ENCODE data around the gene SDK1. TPM values are rescaled to one million over a fixed set of nuclear protein-coding genes. Genes with fewer than 3 reads are reported as not detected.

SDK1 gene
- total and polyA plus RNA-seq, 10 of the 15 experiments (the other 5 are each of a cell fraction or from before 2014, with no cell fraction given): 0.14 to 0.33 TPM; not detected in 8

- no peak for TF ChIP-seq ZBTB40 (IDR thresholded peaks at IDR 0.05; ENCODE audit: borderline replicate concordance)
- TF ChIP-seq SMC3 (IDR thresholded peaks at IDR 0.05; ENCODE audit: borderline replicate concordance, low read length): no peak
- no peak for TF ChIP-seq LARP7 (IDR thresholded peaks at IDR 0.05)
- TF ChIP-seq ASH2L (IDR thresholded peaks at IDR 0.05; ENCODE audit: borderline replicate concordance, low read depth): no peak
Measured at GRCh38 chr7:4020086-4020485, 719.0 kb downstream of the SDK1 start (continued).

GRCh38 chr7:4021413-4021812 lies 720.4 kb downstream of the SDK1 start:
- Histone ChIP-seq H2AFZ (ENCODE audit: control insufficient read depth, low read depth, low read length) (no peak overlapping the region), H3K36me3 (ENCODE audit: control insufficient read depth in 2 of 2, insufficient read depth in 2 of 2, low read length in 1 of 2) (no peaks in the 10 kb centered on the region), H3K4me2 (ENCODE audit: control insufficient read depth, insufficient read depth) (no peak overlapping the region), H3K27me3 (replicated peaks in 1 of 2; ENCODE audit: control insufficient read depth in 2 of 2, insufficient read depth in 2 of 2, low read length in 1 of 2) (no peaks in the 10 kb centered on the region), H3K9ac (ENCODE audit: control insufficient read depth, insufficient read depth, low read length) (no peak overlapping the region), H3K4me3 (no peak overlapping the region), H3K27ac (ENCODE audit: control insufficient read depth, insufficient read depth) (no peak overlapping the region), H4K20me1 (ENCODE audit: control insufficient read depth, insufficient read depth) (no peaks in the 10 kb centered on the region), H3K9me3 (replicated peaks; ENCODE audit: control insufficient read depth, insufficient read depth, low read length) (no peaks in the 10 kb centered on the region; the same call in 1 of the 3 replicates), H3K79me2 (ENCODE audit: control insufficient read depth, insufficient read depth, low read length) (no peaks in the 10 kb centered on the region), H3K4me1 (ENCODE audit: control insufficient read depth, insufficient read depth, low read length) (no peaks in the 10 kb centered on the region)
- ChIA-PET SMC1A (ENCODE audit: uncharacterized antibody, unreplicated experiment) (no interaction called here), CTCF (no interaction called here), POLR2A (no interaction called here), RAD21 (ENCODE audit: unreplicated experiment) (no interaction called here)
- ATAC-seq: no peak
- FAIRE-seq: no peak
- WGBS (ENCODE audit: insufficient coverage, insufficient replicate concordance, low lambda C conversion rate, missing lambda C conversion rate): 15% methylated on average over 5 of the region's 5 CpGs
- no peak for DNase-seq (ENCODE audit: low read depth, low spot score)
- intact Hi-C loops (cut with micrococcal nuclease; ENCODE audit: unreplicated experiment) (no loop called here), in situ Hi-C loops (cut with MboI) (no loop called here)
- no TSS peak for BruUV-seq (replicated peaks)
- TF ChIP-seq CTCF (IDR thresholded peaks at IDR 0.05 in 2 of 3, conservative IDR thresholded peaks at IDR 0.05 in 1 of 3; ENCODE audit: control insufficient read depth in 2 of 3, extremely low read depth in 1 of 3, insufficient read depth in 1 of 3, low read depth in 3 of 3, low read length in 3 of 3) (no peak), ELK1 (IDR thresholded peaks at IDR 0.05; ENCODE audit: low read depth, low read length) (no peak), SIX5 (IDR thresholded peaks at IDR 0.05; ENCODE audit: low read depth, low read length, severe bottlenecking) (no peak), JUND (IDR thresholded peaks at IDR 0.05; ENCODE audit: low read depth, low read length) (no peak), CBFB (IDR thresholded peaks at IDR 0.05; ENCODE audit: low read depth) (no peak), ZBED1 (IDR thresholded peaks at IDR 0.05; ENCODE audit: borderline replicate concordance) (no peak), CEBPB (IDR thresholded peaks at IDR 0.05; ENCODE audit: borderline replicate concordance in 1 of 2, low read depth in 2 of 2, low read length in 2 of 2) (no peak), ZNF274 (IDR thresholded peaks at IDR 0.05; ENCODE audit: insufficient read depth, insufficient read length) (no peak), E2F4 (IDR thresholded peaks at IDR 0.05; ENCODE audit: low read depth, low read length) (no peak), SREBF2 (IDR thresholded peaks at IDR 0.05; ENCODE audit: low read length) (no peak), SMARCA5 (IDR thresholded peaks at IDR 0.05) (no peak), PAX8 (IDR thresholded peaks at IDR 0.05) (no peak)

Data from GM12878 (cell line).